HepG2 (cell line): ENCODE results near the gene ANO4. TPM values are rescaled to one million over a fixed set of nuclear protein-coding genes. Genes with fewer than 3 reads are reported as not detected.

Experiments
- ATAC-seq: fragments of 200-7000 bp; cut with Tn5 transposase; 3 replicates; pipeline ENCODE4 v1.9.1; 2020; ENCODE audit warnings: mild to moderate bottlenecking, moderate library complexity
- BruUV-seq: library from RNA; stranded (reverse); fragments of 400-500 nt; replicated peaks from 2 replicates; lab custom pipeline; 2021; lab: Mats Ljungman, UMichigan
- CTCF ChIA-PET: fragments of 300-600 bp; formaldehyde crosslinking; extraction: SDS; loops from one replicate; lab custom pipeline; 2021; ENCODE audit warnings: low total read pairs, inconsistent platforms, low intra/inter-chr PET ratio; lab: Yijun Ruan, JAX
- POLR2A ChIA-PET: fragments of 350-600 bp; sonication (Branson Sonifier 250); formaldehyde crosslinking; loops from one replicate; lab custom pipeline; 2020; ENCODE audit warnings: antibody characterized with exemption, inconsistent platforms; lab: Yijun Ruan, JAX
- DNase-seq: peaks from one replicate; pipeline ENCODE4 v3.0.0-alpha.2; 2015; ENCODE audit warnings: low spot score
- FAIRE-seq: peaks from 3 replicates; lab custom pipeline; 2011; peaks lifted over from hg19 to GRCh38; lab: Jason Lieb, UNC
- H2AFZ ChIP-seq: one replicate; pipeline ENCODE4 v1.6.1; 2011; ENCODE audit warnings: low read length, inconsistent platforms
- H3K27ac ChIP-seq: fragments of 300-600 bp; 3 replicates; pipeline ENCODE4 v1.8.0; 2011; ENCODE audit warnings: mixed run types, mild to moderate bottlenecking, mixed read lengths, low read length, inconsistent platforms; ENCODE audit not compliant: insufficient read depth; ENCODE audit errors: extremely low read length
- H3K27me3 ChIP-seq, 2 experiments: fragments of 200-600 bp in 1 of 2; 2 replicates in 1 of 2; 3 replicates in 1 of 2; pipeline versions ENCODE4 v1.6.0 to v1.8.0; 2011; ENCODE audit warnings: low read length in 2 of 2, mild to moderate bottlenecking in 2 of 2, moderate library complexity in 2 of 2, inconsistent platforms in 1 of 2; ENCODE audit not compliant: insufficient read depth in 2 of 2, control insufficient read depth in 1 of 2
- H3K36me3 ChIP-seq, 2 experiments: fragments of 200-600 bp in 1 of 2; replicated peaks in 1 of 2; 2 replicates in 1 of 2; 3 replicates in 1 of 2; pipeline versions ENCODE4 v1.5.1 to v1.8.0; 2011; ENCODE audit warnings: low read length in 2 of 2, inconsistent platforms in 1 of 2; ENCODE audit not compliant: insufficient read depth in 2 of 2, control insufficient read depth in 1 of 2
- H3K4me1 ChIP-seq: 2 replicates; pipeline ENCODE4 v1.5.1; 2012; ENCODE audit warnings: low read length, inconsistent platforms; ENCODE audit not compliant: insufficient read depth
- H3K4me2 ChIP-seq: 2 replicates; pipeline ENCODE4 v1.6.0; 2011; ENCODE audit warnings: low read depth, low read length, inconsistent platforms
- H3K4me3 ChIP-seq, 3 experiments: fragments of 200-600 bp in 1 of 3; sonication (generic), shearing (Covaris generic) in 1 of 3; replicated peaks in 1 of 3; 2 replicates each; pipeline ENCODE4 v1.5.1; 2011 to 2016; ENCODE audit warnings: low read length in 3 of 3, inconsistent platforms in 2 of 3, low read depth in 2 of 3, mild to moderate bottlenecking in 2 of 3, control low read depth in 1 of 3, mixed read lengths in 1 of 3; ENCODE audit not compliant: insufficient read depth in 1 of 3
- H3K79me2 ChIP-seq: one replicate; pipeline ENCODE4 v1.6.1; 2011; ENCODE audit warnings: low read length, inconsistent platforms; ENCODE audit not compliant: insufficient read depth
- H3K9ac ChIP-seq: 2 replicates; pipeline ENCODE4 v1.6.0; 2011; ENCODE audit warnings: mild to moderate bottlenecking, low read depth, low read length, inconsistent platforms; ENCODE audit not compliant: insufficient read depth
- H3K9me3 ChIP-seq: 2 replicates; pipeline ENCODE4 v1.5.1; 2012; ENCODE audit warnings: mild to moderate bottlenecking, low read length
- H4K20me1 ChIP-seq: 2 replicates; pipeline ENCODE4 v1.6.0; 2011; ENCODE audit warnings: inconsistent platforms, mild to moderate bottlenecking, low read length, moderate library complexity; ENCODE audit not compliant: insufficient read depth
- EHMT2 ChIP-seq: fragments of 200-600 bp; sonication (generic); IDR thresholded peaks from 2 replicates; pipeline ENCODE4 v1.7.0; 2017; ENCODE audit warnings: antibody characterized with exemption, low read depth, low read length, borderline replicate concordance
- GATA4 ChIP-seq: sonication (generic); IDR thresholded peaks from 2 replicates; pipeline ENCODE4 v1.6.1; 2016; ENCODE audit warnings: antibody characterized with exemption, low read depth, borderline replicate concordance
- HDAC1 ChIP-seq: sonication (generic); formaldehyde crosslinking; IDR thresholded peaks from 2 replicates; pipeline ENCODE4 v1.5.1; 2020; ENCODE audit warnings: mild to moderate bottlenecking, missing genetic modification reagents
- KLF13 ChIP-seq: sonication (generic); formaldehyde crosslinking; IDR thresholded peaks from 2 replicates; pipeline ENCODE4 v1.4.0; 2020; ENCODE audit warnings: mild to moderate bottlenecking, missing genetic modification reagents
- ONECUT2 ChIP-seq: sonication (generic); formaldehyde crosslinking; IDR thresholded peaks from 2 replicates; pipeline ENCODE4 v1.4.0; 2020; ENCODE audit warnings: missing genetic modification reagents
- PAWR ChIP-seq: sonication (generic); formaldehyde crosslinking; IDR thresholded peaks from 2 replicates; pipeline ENCODE4 v1.4.0; 2020; ENCODE audit warnings: missing genetic modification reagents, mild to moderate bottlenecking, borderline replicate concordance
- ZEB1 ChIP-seq: IDR thresholded peaks from 2 replicates; pipeline ENCODE4 v1.6.1; 2012; ENCODE audit warnings: mild to moderate bottlenecking, low read depth, inconsistent platforms; ENCODE audit not compliant: insufficient replicate concordance
- ZMYM4 ChIP-seq: sonication (generic); formaldehyde crosslinking; IDR thresholded peaks from 2 replicates; pipeline ENCODE4 v1.8.1; 2023; ENCODE audit warnings: mild to moderate bottlenecking, missing genetic modification reagents
- ZNF546 ChIP-seq: sonication (generic); formaldehyde crosslinking; conservative IDR thresholded peaks from 2 replicates; pipeline ENCODE4 v1.8.1; 2023; ENCODE audit warnings: mild to moderate bottlenecking, missing genetic modification reagents
- ZNF614 ChIP-seq: IDR thresholded peaks from 2 replicates; pipeline ENCODE4 v1.6.1; 2018; ENCODE audit warnings: missing biosample characterization, missing genetic modification reagents, inconsistent platforms, borderline replicate concordance
- ZNF781 ChIP-seq: sonication (generic); formaldehyde crosslinking; IDR thresholded peaks from 2 replicates; pipeline ENCODE4 v1.5.1; 2020; ENCODE audit warnings: borderline replicate concordance, mild to moderate bottlenecking, missing genetic modification reagents; ENCODE audit errors: not compliant biosample characterization
- ZNF841 ChIP-seq: sonication (generic); formaldehyde crosslinking; IDR thresholded peaks from 2 replicates; pipeline ENCODE4 v1.8.1; 2023; ENCODE audit warnings: missing genetic modification reagents, borderline replicate concordance
- ZZZ3 ChIP-seq: sonication (generic); formaldehyde crosslinking; IDR thresholded peaks from 2 replicates; pipeline ENCODE4 v1.4.0; 2020; ENCODE audit warnings: missing genetic modification reagents, mild to moderate bottlenecking, borderline replicate concordance
- WGBS: methylation state at CpG from one replicate; pipeline ENCODE4 v1.1.6; 2017; ENCODE audit warnings: low lambda C conversion rate; 5-methylcytosine and 5-hydroxymethylcytosine counted together
- in situ Hi-C: cut with HindIII; loops from 2 replicates; pipeline ENCODE4 v1.10.0; 2017; ENCODE audit warnings: low pct_unique_long_range_greater_than_20kb; ENCODE audit not compliant: extremely low pct_ligation_motif_present
- intact Hi-C: fragments of 100-400 bp; cut with micrococcal nuclease; formaldehyde crosslinking; loops from one replicate; pipeline ENCODE4 v1.10.0; 2022; ENCODE audit not compliant: unreplicated experiment
- polyA plus RNA-seq, 8 experiments: library from polyadenylated mRNA; depleted of rRNA in 3 of 8; stranded (reverse) in 7 of 8; unstranded in 1 of 8; fragments of >200 nt; fragmentation: Illumina TruSeq in 4 of 8; extraction: Trizol in 4 of 8; gene quantifications; 2 replicates each; pipeline versions ENCODE4 v1.2.1 to v1.2.3, GENCODE V29; 2011 to 2016; ENCODE audit warnings: low read depth in 4 of 8, missing spikeins in 1 of 8, mixed read lengths in 1 of 8; ENCODE audit not compliant: insufficient read depth in 1 of 8
- total RNA-seq, 5 experiments: library from RNA; depleted of rRNA; stranded (reverse); fragments of >200 nt; fragmentation: Illumina TruSeq; extraction: Trizol; gene quantifications; 2 replicates each; pipeline ENCODE4 v1.2.3, GENCODE V29; 2016; ENCODE audit warnings: low read depth in 1 of 5
- TF ChIP-seq, protein P1 (sequence below): sonication (generic); formaldehyde crosslinking; IDR thresholded peaks from 2 replicates; pipeline ENCODE4 v1.4.0; 2020; ENCODE audit warnings: missing genetic modification reagents, low read depth, mild to moderate bottlenecking, borderline replicate concordance

The ANO4 gene
- total and polyA plus RNA-seq, 2 of the 13 experiments (the other 11 are each of a cell fraction or from before 2014, with no cell fraction given): not detected

DNA sequence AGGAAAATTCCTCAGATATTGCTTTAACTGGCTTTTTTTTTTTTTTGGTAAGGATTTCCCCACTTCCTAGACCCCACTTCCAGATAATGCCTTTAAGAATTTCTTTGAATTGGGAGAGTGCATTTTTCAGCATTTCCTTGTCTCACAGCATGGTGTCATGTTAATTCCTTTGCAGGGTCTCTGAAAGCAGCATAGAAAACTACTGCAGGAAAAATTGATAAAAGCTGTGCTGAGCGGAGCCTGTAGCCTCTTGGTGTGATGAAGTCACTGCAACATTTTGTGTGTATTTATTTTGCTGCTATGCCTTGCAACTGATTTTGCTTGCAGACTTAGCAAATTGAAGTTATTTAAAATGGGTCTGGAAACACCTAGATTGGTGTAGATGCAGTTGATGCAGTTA, 2.7 kb downstream of the ANO4 start:
- ATAC-seq: no peak
- Histone ChIP-seq H3K4me1 (no peaks in the 10 kb centered on the region), H3K27me3 (peaks cover 1 to 15% of the 10 kb centered on the region in 2 experiments; a peak in 3 of 5 replicates), H4K20me1 (no peaks in the 10 kb centered on the region), H3K36me3 (no peaks in the 10 kb centered on the region), H3K4me2 (no peak overlapping the region), H3K79me2 (no peaks in the 10 kb centered on the region), H3K9me3 (no peaks in the 10 kb centered on the region), H3K4me3 (no peak overlapping the region), H3K9ac (no peak overlapping the region), H2AFZ (no peak overlapping the region), H3K27ac (no peak overlapping the region)
- TF ChIP-seq ZZZ3 (CRISPR knock-in tag) (no peak), EHMT2 (no peak), PAWR (CRISPR knock-in tag) (no peak), ZNF546 (no peak), HDAC1 (CRISPR knock-in tag) (no peak), ONECUT2 (CRISPR knock-in tag) (no peak), ZMYM4 (no peak), KLF13 (CRISPR knock-in tag) (no peak), ZNF841 (CRISPR knock-in tag) (no peak), GATA4 (no peak), ZNF781 (CRISPR knock-in tag) (no peak), ZNF614 (no peak), ZEB1 (no peak)
- TF ChIP-seq, protein P1, sequence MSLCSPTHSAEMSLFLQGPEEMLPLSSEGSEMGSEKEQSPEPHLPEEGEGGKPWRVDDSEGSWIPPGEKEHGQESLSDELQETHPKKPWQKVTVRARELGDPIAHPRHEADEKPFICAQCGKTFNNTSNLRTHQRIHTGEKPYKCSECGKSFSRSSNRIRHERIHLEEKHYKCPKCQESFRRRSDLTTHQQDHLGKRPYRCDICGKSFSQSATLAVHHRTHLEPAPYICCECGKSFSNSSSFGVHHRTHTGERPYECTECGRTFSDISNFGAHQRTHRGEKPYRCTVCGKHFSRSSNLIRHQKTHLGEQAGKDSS (CRISPR knock-in tag): no peak
- FAIRE-seq: no peak
- intact Hi-C loops: no loop called here
- WGBS: 5% methylated on average over 1 of the region's 1 CpG
- BruUV-seq: no TSS peak
- in situ Hi-C loops: no loop called here
- ChIA-PET POLR2A (no interaction called here), CTCF (no interaction called here)
- no peak for DNase-seq
